H1 (cell line): Measurements from ENCODE around the gene IL1A. TPM values are rescaled to one million over a fixed set of nuclear protein-coding genes. Genes with fewer than 3 reads are reported as not detected.

Source experiments
- ATF2 ChIP-seq: IDR thresholded peaks from 2 replicates; pipeline ENCODE4 v1.6.1; 2012; ENCODE audit warnings: low read length, inconsistent platforms
- EGR1 ChIP-seq: IDR thresholded peaks from 2 replicates; pipeline ENCODE4 v1.6.1; 2011; ENCODE audit warnings: low read depth, low read length, borderline replicate concordance
- GABPA ChIP-seq: IDR thresholded peaks from 2 replicates; pipeline ENCODE4 v1.6.1; 2011; ENCODE audit warnings: mild to moderate bottlenecking, low read length, moderate library complexity, borderline replicate concordance; ENCODE audit not compliant: insufficient read depth
- NANOG ChIP-seq: IDR thresholded peaks from 2 replicates; pipeline ENCODE4 v1.6.1; 2011; ENCODE audit warnings: low read length, low read depth, mild to moderate bottlenecking, inconsistent platforms; ENCODE audit not compliant: insufficient read depth, poor library complexity, severe bottlenecking
- RBBP5 ChIP-seq: IDR thresholded peaks from 2 replicates; pipeline ENCODE4 v1.7.1; 2012; ENCODE audit warnings: low read depth, mild to moderate bottlenecking, inconsistent platforms, low read length, moderate library complexity, borderline replicate concordance
- SIN3A ChIP-seq, 2 experiments: IDR thresholded peaks in 1 of 2; conservative IDR thresholded peaks in 1 of 2; 2 replicates each; pipeline ENCODE4 v1.6.1; 2011 to 2012; ENCODE audit warnings: low read length in 2 of 2, improper control_type of control experiment in 1 of 2, low read depth in 1 of 2, mild to moderate bottlenecking in 1 of 2
- TAF7 ChIP-seq: optimal IDR thresholded peaks from 2 replicates; pipeline ENCODE3; 2011; ENCODE audit warnings: low read depth, mild to moderate bottlenecking, inconsistent platforms, low read length, moderate library complexity, borderline replicate concordance
- TCF12 ChIP-seq: IDR thresholded peaks from 2 replicates; pipeline ENCODE4 v1.6.1; 2011; ENCODE audit warnings: low read depth, mild to moderate bottlenecking, low read length
- ZNF274 ChIP-seq: IDR thresholded peaks from 2 replicates; pipeline ENCODE4 v1.7.0; 2012; ENCODE audit warnings: low read length, borderline replicate concordance; ENCODE audit errors: extremely low read depth
- polyA plus RNA-seq, 7 experiments: library from polyadenylated mRNA; depleted of rRNA in 3 of 7; stranded (reverse) in 5 of 7; unstranded in 2 of 7; fragments of >200 nt in 5 of 7; fragments of 200-250 nt in 2 of 7; gene quantifications; 1 replicate in 5 of 7; 2 replicates in 1 of 7; 4 replicates in 1 of 7; pipeline versions ENCODE4 v1.2.1 to v1.2.3, GENCODE V29; 2011 to 2013; ENCODE audit warnings: missing spikeins in 2 of 7, mixed read lengths in 2 of 7
- total RNA-seq: library from RNA; stranded (reverse); fragmentation: NEBNext Ultra II Directional; extraction: Animal tissue kit (Norgen Biotek cat#: 25700); gene quantifications from 2 replicates; pipeline ENCODE4 v1.2.1, GENCODE V29; 2021

The IL1A gene
- total and polyA plus RNA-seq, 2 of the 8 experiments (the other 6 are each of a cell fraction or from before 2014, with no cell fraction given) = 0.32 to 0.74 TPM

GRCh38 chr2:112782234-112782799 is 2.0 kb downstream of the IL1A start (continued):
- TF ChIP-seq TAF7 (no peak), GABPA (no peak), RBBP5 (no peak), EGR1 (no peak), TCF12 (no peak), SIN3A (conservative IDR thresholded peaks at IDR 0.05 in 1 of 2, IDR thresholded peaks at IDR 0.05 in 1 of 2; ENCODE audit: low read depth in 1 of 2, low read length in 2 of 2) (no peak), ATF2 (no peak), ZNF274 (no peak), NANOG (no peak)
